Measurements from ENCODE around the gene ZBTB20.

GRCh38 chr3:114632757-114633424 is 514.2 kb downstream of the ZBTB20 start:
- TF ChIP-seq, protein P1, sequence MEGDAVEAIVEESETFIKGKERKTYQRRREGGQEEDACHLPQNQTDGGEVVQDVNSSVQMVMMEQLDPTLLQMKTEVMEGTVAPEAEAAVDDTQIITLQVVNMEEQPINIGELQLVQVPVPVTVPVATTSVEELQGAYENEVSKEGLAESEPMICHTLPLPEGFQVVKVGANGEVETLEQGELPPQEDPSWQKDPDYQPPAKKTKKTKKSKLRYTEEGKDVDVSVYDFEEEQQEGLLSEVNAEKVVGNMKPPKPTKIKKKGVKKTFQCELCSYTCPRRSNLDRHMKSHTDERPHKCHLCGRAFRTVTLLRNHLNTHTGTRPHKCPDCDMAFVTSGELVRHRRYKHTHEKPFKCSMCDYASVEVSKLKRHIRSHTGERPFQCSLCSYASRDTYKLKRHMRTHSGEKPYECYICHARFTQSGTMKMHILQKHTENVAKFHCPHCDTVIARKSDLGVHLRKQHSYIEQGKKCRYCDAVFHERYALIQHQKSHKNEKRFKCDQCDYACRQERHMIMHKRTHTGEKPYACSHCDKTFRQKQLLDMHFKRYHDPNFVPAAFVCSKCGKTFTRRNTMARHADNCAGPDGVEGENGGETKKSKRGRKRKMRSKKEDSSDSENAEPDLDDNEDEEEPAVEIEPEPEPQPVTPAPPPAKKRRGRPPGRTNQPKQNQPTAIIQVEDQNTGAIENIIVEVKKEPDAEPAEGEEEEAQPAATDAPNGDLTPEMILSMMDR (IDR thresholded peaks at IDR 0.05) = no peak
- no peak for TF ChIP-seq POLR2A (IDR thresholded peaks at IDR 0.05)

Measured in thyroid gland (tissue), 4 donors.